ENCODE measurements around the gene GIT1. TPM values are rescaled to one million over a fixed set of nuclear protein-coding genes. Genes with fewer than 3 reads are reported as not detected.

Gene GIT1
- total RNA-seq, 2 donors from 2014 or later, result 32.8 to 54.9 TPM

- DNase-seq, result peak; percentile 95
- intact Hi-C loops (cut with DNase I), result no loop called here
- H3K27ac ChIP-seq, result peak within 1 kb of the TSS; percentile 94
- H3K9me3 ChIP-seq, result no peaks in the 10 kb centered on the region
- H3K27me3 ChIP-seq, result no peaks in the 10 kb centered on the region
- H3K4me3 ChIP-seq, result peak within 1 kb of the TSS; percentile 82
- TF ChIP-seq CTCF (IDR thresholded peaks at IDR 0.05), result no peak
- peak within 1 kb of the TSS; percentile 85 to 88 for H3K9ac ChIP-seq (ENCODE audit: low read depth in 2 of 2, low read length in 2 of 2)
- no peaks in the 10 kb centered on the region for H3K36me3 ChIP-seq
- peaks cover 8% of the 10 kb centered on the region for H3K4me1 ChIP-seq
Observed at GRCh38 chr17:29568331-29569244, 20.9 kb downstream of the GIT1 start, which contains the start of gene TP53I13. TP53I13 (plus strand) TSS chr17:29568701; CDS start chr17:29568759, 58 bp downstream.

- peak overlapping the region; percentile 84 to 85 for H3K9ac ChIP-seq (ENCODE audit: low read depth in 2 of 2, low read length in 2 of 2)
- H3K27ac ChIP-seq, result peak overlapping the region; percentile 94
- intact Hi-C loops (cut with DNase I), result no loop called here
- H3K9me3 ChIP-seq, result no peaks in the 10 kb centered on the region
- TF ChIP-seq CTCF (IDR thresholded peaks at IDR 0.05), result no peak
- no peaks in the 10 kb centered on the region for H3K36me3 ChIP-seq
- peak; percentile 80 for DNase-seq
- peak overlapping the region; percentile 82 for H3K4me3 ChIP-seq
- peaks cover 8% of the 10 kb centered on the region for H3K4me1 ChIP-seq
- H3K27me3 ChIP-seq, result no peaks in the 10 kb centered on the region
Observed at GRCh38 chr17:29567554-29568330, 21.7 kb downstream of the GIT1 start.

- intact Hi-C loops (cut with DNase I), result no loop called here
- no peak for DNase-seq
- H3K27me3 ChIP-seq, result no peaks in the 10 kb centered on the region
- peak overlapping the region; percentile 82 for H3K4me3 ChIP-seq
- no peaks in the 10 kb centered on the region for H3K36me3 ChIP-seq
- peaks cover 8% of the 10 kb centered on the region for H3K4me1 ChIP-seq
- no peaks in the 10 kb centered on the region for H3K9me3 ChIP-seq
- no peak for TF ChIP-seq CTCF (IDR thresholded peaks at IDR 0.05)
- peak overlapping the region; percentile 74 to 84 for H3K9ac ChIP-seq (ENCODE audit: low read depth in 2 of 2, low read length in 2 of 2)
- H3K27ac ChIP-seq, result peak overlapping the region; percentile 94
Observed at GRCh38 chr17:29567304-29567553, 22.2 kb downstream of the GIT1 start.

- Histone ChIP-seq H3K4me1 (peaks cover 8% of the 10 kb centered on the region), H3K27me3 (no peaks in the 10 kb centered on the region), H3K27ac (peak within 1 kb of the TSS; percentile 94), H3K9me3 (no peaks in the 10 kb centered on the region), H3K4me3 (peak within 1 kb of the TSS; percentile 82), H3K9ac (ENCODE audit: low read depth in 2 of 2, low read length in 2 of 2) (peak within 1 kb of the TSS; percentile 84 to 85), H3K36me3 (no peaks in the 10 kb centered on the region)
- intact Hi-C loops (cut with DNase I), result no loop called here
- no peak for TF ChIP-seq CTCF (IDR thresholded peaks at IDR 0.05)
- DNase-seq, result peak; percentile 83
Observed at GRCh38 chr17:29566473-29567303, 22.8 kb downstream of the GIT1 start, which contains the start of gene ABHD15. ABHD15 (minus strand) TSS chr17:29567037; CDS start chr17:29566966, 71 bp downstream.

Measured in colonic mucosa (tissue), 4 donors.